Posterior cingulate gyrus (tissue), 11 donors: Measurements from ENCODE around the gene KCNC3.
A peak's percentile ranks its signal among the peaks of the same experiment; 100 is the strongest.

Experiments
- DNase-seq, 10 donors: peaks; one replicate each; pipeline versions ENCODE4 v3.0.0 to v3.0.0-alpha.2; 2020 to 2021; ENCODE audit warnings: mixed read lengths in 3 of 10
- intact Hi-C: fragments of 100-400 bp; cut with DNase I; formaldehyde crosslinking; loops from one replicate; pipeline ENCODE4 v1.15.1; 2023

KCNC3 gene

DNA sequence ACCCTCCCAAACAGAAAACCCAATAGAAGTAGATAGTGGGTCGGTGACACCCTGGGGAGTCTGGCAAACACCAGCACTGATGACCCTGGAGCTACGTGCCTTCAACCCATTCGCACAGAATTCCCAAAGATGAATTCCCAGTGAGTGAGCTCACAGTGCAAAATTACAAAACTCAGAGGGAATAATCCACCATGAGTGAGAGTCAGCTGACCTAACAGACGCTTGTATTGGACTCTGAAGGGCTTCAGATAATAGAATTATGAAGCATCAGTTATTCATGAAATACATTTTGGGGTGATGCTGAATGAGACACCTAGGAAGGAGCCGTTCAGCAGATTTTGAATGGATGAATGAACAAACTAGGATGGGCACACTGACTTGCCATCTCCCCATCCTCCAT is 40.2 kb downstream of the KCNC3 start:
- DNase-seq = no peak
- intact Hi-C loops = no loop called here

DNA sequence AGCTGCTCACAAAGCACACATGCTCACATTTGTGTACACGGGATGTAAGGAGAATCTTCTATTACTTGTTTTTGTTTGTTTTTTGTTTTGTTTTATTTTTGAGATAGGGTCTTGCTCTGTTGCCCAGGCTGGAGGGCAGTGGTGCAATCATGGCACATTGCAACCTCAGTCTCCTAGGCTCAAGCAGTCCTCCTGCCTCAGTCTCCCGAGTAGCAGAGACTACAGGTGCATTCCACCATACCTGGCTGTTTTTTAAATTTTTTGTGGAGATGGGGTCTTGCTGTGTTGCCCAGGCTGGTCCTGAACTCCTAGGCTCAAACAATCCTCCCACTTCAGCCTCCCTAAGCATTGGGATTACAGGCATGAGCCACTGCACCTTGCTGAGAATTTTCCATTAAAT is 41.8 kb downstream of the KCNC3 start:
- intact Hi-C loops = no loop called here
- DNase-seq = no peak

DNA sequence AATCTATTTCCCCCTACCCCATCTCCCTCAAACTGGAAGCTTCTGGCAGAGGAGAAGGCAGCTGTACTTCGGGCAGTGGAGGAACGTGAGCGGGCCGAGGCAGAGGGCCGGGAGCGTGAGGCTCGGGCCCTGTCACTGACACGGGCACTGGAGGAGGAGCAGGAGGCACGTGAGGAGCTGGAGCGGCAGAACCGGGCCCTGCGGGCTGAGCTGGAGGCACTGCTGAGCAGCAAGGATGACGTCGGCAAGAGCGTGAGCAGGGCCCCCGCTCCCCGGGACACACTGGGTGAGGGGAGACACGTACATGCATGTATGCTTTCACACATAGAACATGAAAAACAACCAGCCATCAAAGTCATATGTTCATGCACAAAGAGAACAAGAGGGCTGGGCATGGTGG is 42.7 kb downstream of the KCNC3 start:
- intact Hi-C loops = no loop called here
- peak in 1 of 10 donors; percentile 76 for DNase-seq

DNA sequence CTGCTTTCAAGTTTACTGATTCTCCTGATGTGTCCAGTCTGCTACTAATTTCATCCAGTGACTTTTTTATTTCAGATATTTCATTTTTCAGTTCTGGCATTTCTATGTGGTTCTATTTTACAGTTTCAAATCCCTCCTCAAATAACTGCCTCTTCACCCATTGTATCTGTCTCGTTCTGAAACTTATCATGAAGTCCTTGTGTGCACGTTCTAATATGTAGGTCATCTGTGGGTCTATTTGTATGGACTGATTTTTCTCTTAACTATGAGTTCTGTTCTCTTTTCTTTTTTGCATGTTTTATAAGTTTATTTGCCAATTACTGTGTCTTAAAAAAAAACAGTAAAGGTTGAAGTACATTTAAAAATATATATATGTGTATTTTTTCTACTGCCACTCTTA is 43.3 kb downstream of the KCNC3 start:
- no peak for DNase-seq
- intact Hi-C loops = no loop called here

DNA sequence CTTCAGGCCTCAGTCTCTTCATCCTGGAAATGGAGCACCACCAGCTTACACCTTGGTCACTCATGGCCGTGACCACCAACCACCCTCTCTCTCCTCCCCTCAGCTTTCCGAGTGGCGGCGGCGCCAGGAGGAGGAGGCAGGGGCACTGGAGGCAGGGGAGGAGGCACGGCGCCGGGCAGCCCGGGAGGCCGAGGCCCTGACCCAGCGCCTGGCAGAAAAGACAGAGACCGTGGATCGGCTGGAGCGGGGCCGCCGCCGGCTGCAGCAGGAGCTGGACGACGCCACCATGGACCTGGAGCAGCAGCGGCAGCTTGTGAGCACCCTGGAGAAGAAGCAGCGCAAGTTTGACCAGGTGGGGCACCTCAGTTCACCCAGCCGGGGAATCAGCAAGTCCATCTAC is 47.7 kb downstream of the KCNC3 start:
- DNase-seq = peak in 2 of 10 donors; percentile 41 to 57
- intact Hi-C loops = no loop called here

DNA sequence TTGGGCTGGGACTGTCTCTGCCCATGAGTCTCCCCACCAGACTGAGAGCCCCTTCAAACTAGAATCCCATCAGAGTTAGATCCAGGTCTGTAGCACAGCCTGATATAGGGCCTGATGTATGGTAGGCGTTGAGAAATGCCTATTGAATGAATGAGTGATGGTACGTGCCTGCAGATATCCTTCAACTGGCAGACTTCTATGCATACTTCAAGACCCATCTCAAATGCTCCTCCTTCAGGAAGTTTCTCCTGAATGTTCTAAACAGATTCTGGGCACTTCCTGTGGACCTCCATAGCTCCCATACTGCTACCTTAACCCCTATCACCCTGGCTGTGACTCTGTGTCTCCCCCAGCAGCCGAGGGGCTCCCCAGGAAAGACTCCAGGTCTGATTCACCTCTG is 48.2 kb downstream of the KCNC3 start:
- intact Hi-C loops = no loop called here
- DNase-seq = peak in 1 of 10 donors; percentile 40

DNA sequence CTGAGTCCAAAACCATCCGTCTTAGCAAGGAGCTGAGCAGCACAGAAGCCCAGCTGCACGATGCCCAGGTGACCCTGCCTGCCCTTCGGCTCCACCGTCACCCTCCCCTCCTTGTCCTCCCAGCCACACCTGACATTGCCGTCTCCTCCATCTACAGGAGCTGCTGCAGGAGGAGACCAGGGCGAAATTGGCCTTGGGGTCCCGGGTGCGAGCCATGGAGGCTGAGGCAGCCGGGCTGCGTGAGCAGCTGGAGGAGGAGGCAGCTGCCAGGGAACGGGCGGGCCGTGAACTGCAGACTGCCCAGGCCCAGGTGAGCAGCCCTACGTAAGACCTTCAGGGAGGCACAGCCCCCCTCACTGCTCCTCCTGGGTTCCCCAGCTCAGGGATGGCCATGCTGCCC is 49.1 kb downstream of the KCNC3 start:
- no peak for DNase-seq
- intact Hi-C loops = no loop called here

DNA sequence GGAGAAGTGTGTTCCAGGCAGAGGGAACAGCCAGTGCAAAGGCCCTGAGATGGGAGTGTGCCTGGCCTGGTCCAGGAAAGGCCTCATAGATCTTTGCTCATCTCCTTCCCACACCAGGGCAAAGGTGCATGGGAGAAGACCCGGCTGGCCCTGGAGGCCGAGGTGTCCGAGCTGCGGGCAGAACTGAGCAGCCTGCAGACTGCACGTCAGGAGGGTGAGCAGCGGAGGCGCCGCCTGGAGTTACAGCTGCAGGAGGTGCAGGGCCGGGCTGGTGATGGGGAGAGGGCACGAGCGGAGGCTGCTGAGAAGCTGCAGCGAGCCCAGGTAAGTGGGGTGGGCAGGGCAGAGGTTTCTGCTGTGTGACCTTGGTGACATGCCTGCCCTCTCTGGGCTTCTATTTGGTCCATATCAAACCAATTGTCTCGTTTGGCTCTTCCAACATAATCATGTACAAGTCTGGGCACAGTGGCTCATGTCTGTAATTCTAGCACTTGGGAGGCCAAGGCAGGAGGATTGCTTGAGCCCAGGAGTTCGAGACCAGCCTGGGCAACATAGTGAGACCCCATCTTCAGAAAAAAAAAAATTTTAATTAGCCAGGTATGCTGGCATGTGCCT is 51.1 kb downstream of the KCNC3 start:
- intact Hi-C loops = no loop called here
- peak in 1 of 10 donors; percentile 83 for DNase-seq

DNA sequence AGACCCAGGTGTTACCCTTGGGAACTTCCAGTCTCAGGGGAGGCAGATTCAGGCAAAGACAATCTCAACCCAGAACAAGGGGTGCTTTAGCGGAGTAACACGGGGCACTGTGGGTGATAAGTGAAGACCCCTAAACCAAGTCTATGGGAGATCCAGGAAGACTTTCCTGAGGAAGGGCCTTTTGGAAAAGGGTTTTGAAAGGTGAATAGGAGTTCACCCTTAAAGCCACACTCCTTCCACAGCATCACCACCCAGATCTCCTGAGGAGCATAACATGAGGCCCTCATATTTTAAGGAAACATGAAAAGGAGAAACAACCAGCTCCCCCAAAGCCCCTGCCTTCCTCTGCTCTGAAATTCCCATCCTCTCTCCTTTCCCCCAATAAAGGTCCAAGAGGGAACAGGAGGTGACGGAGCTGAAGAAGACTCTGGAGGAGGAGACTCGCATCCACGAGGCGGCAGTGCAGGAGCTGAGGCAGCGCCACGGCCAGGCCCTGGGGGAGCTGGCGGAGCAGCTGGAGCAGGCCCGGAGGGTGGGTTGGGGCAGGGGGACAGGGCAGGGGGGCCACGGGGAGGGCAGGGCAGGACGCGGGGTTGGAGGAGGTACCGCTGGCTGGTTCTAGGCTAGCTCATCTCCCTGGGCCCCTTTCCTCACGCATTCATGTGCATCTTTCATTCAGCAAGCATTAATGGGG is 52.7 kb downstream of the KCNC3 start:
- intact Hi-C loops = no loop called here
- peak in 1 of 10 donors; percentile 44 for DNase-seq

DNA sequence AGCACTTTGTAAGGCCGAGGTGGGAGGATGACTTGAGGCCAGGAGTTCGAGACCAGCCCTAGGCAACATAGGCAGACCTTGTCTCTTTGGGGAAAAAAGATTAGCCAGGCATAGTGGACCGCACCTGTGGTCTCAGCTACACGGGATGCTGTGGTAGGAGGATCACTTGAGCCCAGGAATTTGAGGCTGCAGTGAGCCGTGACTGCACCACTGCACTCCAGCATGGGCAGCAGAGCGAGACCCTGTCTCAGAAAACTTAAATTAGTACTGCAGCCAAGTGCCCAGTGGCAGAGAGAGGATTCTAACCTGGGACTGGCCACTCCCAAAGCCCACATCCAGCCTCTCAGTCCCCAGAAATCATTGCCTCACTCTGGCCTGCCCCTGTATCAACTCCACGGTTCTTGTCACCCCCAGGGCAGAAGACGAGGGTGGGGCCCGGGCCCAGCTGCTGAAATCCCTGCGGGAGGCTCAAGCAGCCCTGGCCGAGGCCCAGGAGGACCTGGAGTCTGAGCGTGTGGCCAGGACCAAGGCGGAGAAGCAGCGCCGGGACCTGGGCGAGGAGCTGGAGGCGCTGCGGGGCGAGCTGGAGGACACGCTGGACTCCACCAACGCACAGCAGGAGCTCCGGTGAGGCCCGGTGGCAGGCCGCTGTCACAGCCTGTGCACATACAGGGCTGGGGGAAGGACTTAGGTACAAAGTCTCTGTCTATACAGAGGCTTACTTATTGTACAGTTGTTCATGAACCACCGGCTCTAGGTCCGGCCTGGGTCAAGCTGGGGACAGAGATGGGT is 53.4 kb downstream of the KCNC3 start:
- intact Hi-C loops = no loop called here
- DNase-seq = peak in 1 of 10 donors; percentile 61

DNA sequence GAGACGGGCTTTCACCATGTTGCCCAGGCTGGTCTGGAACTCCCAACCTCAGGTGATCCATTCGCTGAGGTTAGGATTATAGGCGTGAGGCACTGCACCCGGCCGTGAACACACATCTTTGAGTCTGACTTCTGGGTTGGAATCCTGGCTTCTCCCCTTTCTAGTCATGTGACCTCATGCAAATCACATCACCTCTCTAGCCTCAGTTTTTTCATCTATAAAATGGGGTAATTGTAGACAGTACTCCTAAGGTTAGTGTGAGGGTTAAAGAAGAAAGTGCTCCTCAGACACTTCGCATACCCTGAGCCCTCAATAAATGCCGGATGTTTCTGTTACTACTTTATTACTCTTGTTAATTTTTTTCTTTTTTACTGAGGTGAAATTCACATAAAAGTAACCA is 55.4 kb downstream of the KCNC3 start:
- intact Hi-C loops = no loop called here
- DNase-seq = peak in 1 of 10 donors; percentile 24

DNA sequence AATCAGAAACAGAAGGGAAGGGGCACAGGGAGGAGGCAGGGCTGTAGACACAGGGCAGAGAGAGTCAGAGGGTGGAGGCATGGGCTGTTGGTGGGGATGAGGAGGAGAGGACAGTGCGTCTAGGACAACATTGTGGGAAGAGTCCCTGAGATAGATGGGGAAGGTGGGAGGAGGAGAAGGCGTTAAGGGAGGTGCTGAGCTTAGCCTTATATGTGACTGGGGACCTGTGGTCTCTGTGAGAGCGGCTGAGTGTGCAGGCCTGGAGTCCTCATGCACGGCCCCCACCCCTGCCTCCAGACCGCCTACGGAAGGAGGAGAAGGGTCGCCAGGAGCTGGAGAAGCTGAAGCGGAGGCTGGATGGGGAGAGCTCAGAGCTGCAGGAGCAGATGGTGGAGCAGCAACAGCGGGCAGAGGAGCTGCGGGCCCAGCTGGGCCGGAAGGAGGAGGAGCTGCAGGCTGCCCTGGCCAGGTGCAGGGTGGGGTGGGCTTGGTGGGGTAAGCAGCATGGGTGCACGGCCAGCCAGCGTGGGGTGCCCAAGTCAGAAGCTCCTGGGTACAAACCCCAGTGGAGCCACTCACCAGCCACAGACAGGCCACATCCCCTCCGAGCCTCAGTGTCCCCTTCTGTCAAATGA is 56.8 kb downstream of the KCNC3 start:
- DNase-seq = peak in 1 of 10 donors; percentile 73
- intact Hi-C loops = no loop called here

DNA sequence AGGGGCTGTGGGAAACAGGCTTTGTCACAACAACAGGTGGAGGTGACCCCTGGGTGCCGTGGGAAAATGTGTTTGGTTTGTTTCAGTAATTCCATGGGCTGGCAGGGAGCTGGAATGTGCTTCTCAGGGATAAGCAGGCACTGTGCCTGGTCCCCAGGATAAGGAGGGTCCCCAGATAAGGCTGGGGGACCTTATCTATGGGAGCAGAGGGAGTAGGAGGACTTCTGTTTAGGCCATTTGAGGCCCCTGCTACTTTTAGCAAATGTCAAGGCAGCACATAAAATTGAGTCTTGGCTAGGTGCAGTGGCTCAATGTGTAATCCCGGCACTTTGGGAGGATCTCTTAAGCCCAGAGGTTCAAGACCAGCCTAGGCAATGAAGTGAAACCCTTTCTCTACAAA is 59.5 kb downstream of the KCNC3 start:
- intact Hi-C loops = no loop called here

DNA sequence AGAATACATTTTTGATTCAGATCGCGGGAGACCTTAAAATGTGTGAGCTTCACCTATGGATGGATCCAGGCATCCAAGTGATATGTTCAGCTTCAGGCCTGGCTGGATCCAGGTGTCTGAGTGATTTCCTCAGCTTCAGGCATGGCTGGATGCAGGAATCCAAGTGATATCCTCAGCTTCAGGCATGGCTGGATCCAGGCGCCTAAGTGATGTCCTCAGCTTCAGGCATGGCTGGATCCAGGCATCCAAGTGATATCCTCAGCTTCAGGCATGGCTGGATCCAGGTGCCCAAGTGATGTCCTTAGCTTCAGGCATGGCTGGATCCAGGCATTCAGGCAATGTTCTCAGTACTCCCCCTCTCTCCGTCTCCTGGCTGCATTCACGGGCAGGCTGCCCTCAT is 60.7 kb downstream of the KCNC3 start:
- peak in 1 of 10 donors; percentile 37 for DNase-seq
- intact Hi-C loops = no loop called here

More for the DNA sequence above, 59.5 kb downstream of the KCNC3 start:
- peak in 1 of 10 donors; percentile 2 for DNase-seq

DNA sequence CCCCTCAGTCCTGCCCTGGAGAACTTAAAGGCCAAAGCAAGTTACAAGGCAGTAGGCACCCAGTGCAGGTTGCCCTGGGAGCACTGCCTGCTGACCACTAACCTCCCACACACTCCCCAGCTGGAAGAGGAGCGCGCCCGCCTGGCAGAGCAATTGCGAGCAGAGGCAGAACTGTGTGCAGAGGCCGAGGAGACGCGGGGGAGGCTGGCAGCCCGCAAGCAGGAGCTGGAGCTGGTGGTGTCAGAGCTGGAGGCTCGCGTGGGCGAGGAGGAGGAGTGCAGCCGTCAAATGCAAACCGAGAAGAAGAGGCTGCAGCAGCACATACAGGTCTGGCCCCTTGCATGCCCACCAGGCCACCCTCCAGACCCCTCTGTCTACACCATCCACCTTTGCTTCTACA is 61.1 kb downstream of the KCNC3 start:
- DNase-seq = peak in 7 of 10 donors; percentile 5 to 96 (median 62)
- intact Hi-C loops = no loop called here

DNA sequence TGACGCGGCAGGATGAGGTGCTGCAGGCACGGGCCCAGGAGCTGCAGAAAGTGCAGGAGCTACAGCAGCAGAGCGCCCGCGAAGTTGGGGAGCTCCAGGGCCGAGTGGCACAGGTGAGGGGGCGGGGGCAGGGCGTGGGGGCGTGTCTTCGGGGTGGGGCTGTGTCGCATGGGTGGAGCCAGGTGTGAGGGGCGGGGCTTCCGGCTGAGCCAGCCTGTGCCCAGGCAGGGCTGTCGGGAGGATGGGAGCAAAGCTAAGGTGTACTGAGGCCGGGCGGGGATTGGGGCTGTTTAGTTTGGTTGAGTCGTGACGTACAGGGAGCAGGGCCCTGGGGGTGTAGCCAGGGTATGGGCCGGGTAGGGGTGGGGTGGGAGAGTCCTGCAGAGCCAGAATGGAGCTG is 62.3 kb downstream of the KCNC3 start:
- DNase-seq = peak in 2 of 10 donors; percentile 67 to 82
- intact Hi-C loops = no loop called here

DNA sequence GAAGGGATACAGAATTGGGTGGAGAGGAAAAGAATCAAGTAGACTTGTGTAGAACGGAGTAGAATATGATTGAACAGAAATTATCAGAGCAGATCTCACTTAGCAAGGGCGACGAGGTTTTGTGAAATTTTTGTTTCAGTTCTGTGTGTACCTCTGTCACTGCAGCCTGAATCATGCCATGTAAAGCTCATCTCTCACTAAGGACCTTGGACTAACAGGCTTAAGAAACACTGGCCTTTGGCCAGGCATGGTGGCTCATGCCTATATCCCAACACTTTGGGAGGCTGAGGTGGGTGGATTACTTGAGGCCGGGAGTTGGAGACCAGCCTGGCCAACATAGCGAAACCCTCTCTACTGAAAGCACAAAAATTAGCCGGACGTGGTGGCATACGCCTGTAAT is 63.1 kb downstream of the KCNC3 start:
- intact Hi-C loops = no loop called here

DNA sequence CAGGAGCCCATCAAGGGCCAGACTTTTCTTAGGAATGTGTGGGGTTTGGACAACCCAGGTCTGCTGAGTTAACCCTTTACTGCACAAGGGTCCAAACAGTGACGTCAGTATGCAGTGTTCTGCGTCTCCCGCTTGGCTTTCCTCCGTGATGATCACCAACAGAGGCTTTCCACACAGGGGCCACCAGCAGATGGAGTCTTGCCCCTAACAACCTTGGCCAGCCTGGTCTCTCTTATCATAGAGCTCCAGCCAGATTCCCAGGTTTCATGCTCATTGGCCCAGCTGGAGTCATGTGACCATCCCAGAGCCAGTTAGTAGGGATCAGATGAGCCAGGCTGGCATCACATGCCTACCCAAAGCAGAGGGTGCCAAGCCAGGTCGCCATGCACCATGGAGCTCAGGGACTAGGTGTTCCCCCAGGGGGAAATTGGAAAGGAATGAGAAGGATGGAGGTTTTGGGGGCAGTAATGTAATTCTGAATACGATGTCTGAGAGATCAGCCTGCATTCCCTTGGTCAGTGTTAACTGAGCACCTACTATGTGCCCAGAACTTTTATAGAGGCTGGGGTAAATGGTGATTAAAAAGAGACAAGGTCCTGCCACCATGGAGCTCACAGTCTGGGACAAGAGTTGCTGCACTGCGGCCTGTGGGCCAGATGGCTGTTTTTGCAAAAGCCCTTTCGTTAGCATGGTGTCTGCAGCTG is 64.5 kb downstream of the KCNC3 start:
- intact Hi-C loops = no loop called here
- peak in 1 of 10 donors; percentile 24 for DNase-seq

More for the DNA sequence above, 63.1 kb downstream of the KCNC3 start:
- DNase-seq = peak in 1 of 10 donors; percentile 17

DNA sequence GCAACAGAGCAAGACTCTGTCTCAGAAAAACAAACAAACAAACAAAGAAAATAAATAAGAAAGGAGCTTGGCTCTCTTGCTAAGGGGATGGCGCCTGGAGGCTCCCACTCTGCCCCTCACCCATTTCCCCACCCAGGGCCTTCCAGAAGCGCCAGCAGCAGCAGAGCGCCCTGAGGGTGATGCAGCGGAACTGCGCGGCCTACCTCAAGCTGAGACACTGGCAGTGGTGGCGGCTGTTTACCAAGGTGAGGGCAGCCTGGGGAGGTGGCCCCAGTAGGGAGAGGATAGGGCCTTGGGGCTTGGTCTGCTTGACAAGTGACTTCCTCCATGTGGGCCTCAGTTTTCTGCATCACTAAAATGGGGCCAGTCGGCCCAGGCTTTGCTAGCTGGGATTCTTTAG is 66.0 kb downstream of the KCNC3 start:
- intact Hi-C loops = no loop called here
- DNase-seq = peak in 1 of 10 donors; percentile 56
